ENCODE data around the gene TTC28. TPM values are rescaled to one million over a fixed set of nuclear protein-coding genes. Genes with fewer than 3 reads are reported as not detected.

TTC28 gene
- total RNA-seq, 4 donors from 2014 or later: 43.8 to 130 (median 92.0) TPM

DNA sequence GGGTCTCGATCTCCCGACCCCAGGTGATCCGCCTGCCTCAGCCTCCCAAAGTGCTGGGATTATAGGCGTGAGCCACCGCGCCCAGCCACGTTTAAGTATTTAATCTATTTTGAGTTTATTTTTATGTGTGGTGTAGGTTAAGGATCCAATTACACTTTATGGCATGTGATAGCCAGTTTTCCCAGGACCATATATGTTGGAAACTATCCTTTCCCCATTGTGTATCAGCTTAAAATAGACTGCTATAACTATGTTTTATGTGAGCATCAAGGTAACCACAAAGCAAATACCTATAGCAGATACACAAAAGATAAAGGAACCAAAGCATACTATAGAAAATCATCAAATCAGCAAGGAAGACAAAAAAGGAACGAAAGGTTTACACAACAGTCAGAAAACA is 42.4 kb downstream of the TTC28 start:
- no peak overlapping the region for H3K27ac ChIP-seq
- intact Hi-C loops (cut with DNase I; ENCODE audit: low total_unique reads): no loop called here

DNA sequence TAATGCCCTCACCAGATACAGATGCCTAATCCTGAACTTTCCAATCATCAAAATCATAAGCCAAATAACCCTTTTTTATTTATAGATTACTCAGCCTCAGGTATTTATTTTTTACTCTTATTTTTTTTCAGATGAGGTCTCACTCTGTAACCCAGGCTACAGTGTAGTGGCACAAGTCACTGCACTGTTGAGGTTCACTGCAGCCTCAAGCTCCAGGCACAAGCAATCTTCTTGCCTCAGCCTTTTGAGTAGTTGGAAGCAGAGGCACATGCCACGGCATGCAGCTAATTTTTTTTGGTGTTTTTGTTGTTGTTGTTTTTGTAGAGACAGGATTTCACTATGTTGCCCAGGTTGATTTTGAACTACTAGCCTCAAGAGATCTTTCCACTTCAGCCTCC is 49.5 kb downstream of the TTC28 start:
- Histone ChIP-seq H3K27ac (no peak overlapping the region), H3K27me3 (no peaks in the 10 kb centered on the region), H3K4me1 (no peaks in the 10 kb centered on the region), H3K36me3 (no peaks in the 10 kb centered on the region), H3K4me3 (no peak overlapping the region), H3K9me3 (no peaks in the 10 kb centered on the region)
- DNase-seq: no peak
- intact Hi-C loops (cut with DNase I; ENCODE audit: low total_unique reads): no loop called here
- TF ChIP-seq, protein P1, sequence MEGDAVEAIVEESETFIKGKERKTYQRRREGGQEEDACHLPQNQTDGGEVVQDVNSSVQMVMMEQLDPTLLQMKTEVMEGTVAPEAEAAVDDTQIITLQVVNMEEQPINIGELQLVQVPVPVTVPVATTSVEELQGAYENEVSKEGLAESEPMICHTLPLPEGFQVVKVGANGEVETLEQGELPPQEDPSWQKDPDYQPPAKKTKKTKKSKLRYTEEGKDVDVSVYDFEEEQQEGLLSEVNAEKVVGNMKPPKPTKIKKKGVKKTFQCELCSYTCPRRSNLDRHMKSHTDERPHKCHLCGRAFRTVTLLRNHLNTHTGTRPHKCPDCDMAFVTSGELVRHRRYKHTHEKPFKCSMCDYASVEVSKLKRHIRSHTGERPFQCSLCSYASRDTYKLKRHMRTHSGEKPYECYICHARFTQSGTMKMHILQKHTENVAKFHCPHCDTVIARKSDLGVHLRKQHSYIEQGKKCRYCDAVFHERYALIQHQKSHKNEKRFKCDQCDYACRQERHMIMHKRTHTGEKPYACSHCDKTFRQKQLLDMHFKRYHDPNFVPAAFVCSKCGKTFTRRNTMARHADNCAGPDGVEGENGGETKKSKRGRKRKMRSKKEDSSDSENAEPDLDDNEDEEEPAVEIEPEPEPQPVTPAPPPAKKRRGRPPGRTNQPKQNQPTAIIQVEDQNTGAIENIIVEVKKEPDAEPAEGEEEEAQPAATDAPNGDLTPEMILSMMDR (IDR thresholded peaks at IDR 0.05): no peak
- no peak for TF ChIP-seq POLR2A (IDR thresholded peaks at IDR 0.05)

More for the DNA sequence above, 42.4 kb downstream of the TTC28 start:
- H3K27me3 ChIP-seq: no peaks in the 10 kb centered on the region
- no peak for DNase-seq
- H3K36me3 ChIP-seq: no peaks in the 10 kb centered on the region
- no peaks in the 10 kb centered on the region for H3K9me3 ChIP-seq
- no peak overlapping the region for H3K4me3 ChIP-seq
- no peaks in the 10 kb centered on the region for H3K4me1 ChIP-seq
- TF ChIP-seq POLR2A (IDR thresholded peaks at IDR 0.05): no peak
- TF ChIP-seq, protein P1 (IDR thresholded peaks at IDR 0.05): no peak

DNA sequence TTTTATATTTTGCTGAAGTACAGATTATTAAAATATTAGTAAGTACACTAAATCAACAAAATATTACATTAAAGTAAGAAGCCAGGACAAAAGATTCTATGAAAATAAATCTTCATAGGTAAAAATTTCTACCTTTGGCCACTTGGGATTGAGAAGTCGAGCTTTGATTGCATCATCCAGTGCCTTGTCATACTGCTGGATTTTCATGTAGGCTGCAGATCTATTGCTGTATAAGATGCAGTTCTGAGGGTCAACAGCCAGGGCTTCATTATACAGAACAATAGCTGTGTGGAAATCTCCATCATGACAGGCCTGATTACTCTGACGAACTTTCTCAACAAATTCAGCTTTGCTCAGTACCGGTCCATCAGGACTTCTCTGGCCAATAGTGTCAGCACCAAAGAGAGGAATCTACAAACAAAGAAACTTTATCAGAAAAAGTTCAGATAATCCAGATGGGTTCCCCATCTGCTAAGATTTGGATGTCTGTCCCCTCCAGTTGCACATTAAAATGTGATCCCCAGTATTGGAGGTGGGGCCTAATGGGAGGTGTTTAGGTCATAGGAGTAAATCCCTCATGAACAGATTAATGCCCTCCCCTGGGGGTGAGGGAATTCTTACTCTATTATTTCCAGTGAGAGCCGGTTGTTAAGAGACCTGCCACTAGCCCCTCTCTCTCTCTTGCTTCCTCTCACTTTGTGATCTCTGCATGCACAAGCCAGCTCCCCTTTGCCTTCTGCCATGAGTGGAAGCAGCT is 50.0 kb downstream of the TTC28 start:
- no peak for DNase-seq
- Histone ChIP-seq H3K4me3 (no peak overlapping the region), H3K9me3 (no peaks in the 10 kb centered on the region), H3K27ac (no peak overlapping the region), H3K27me3 (no peaks in the 10 kb centered on the region), H3K4me1 (no peaks in the 10 kb centered on the region), H3K36me3 (no peaks in the 10 kb centered on the region)
- no peak for TF ChIP-seq POLR2A (IDR thresholded peaks at IDR 0.05)
- TF ChIP-seq, protein P1 (IDR thresholded peaks at IDR 0.05): no peak
- intact Hi-C loops (cut with DNase I; ENCODE audit: low total_unique reads): no loop called here

DNA sequence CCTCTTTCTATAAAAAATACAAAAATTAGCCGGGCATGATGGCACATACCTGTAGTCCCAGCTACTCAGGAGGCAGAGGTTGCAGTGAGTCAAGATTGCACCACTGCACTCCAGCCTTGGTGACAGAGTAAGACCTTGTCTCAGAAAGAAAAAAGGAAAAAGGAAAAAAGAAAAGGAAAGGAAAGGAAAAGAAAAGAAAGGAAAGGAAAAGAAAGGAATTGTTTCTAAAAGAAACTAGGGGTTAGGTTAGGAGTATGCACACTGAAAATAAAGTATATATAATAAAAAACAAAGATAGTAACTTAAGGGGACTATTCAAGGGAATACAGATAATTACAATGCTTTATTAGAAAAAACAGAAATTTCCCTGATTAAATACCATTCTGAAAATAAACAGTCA is 50.9 kb downstream of the TTC28 start:
- Histone ChIP-seq H3K27ac (no peak overlapping the region), H3K4me3 (no peak overlapping the region), H3K9me3 (no peaks in the 10 kb centered on the region), H3K36me3 (peaks cover 0 to 1% of the 10 kb centered on the region in 2 donors), H3K4me1 (no peaks in the 10 kb centered on the region), H3K27me3 (no peaks in the 10 kb centered on the region)
- TF ChIP-seq, protein P1 (IDR thresholded peaks at IDR 0.05): no peak
- TF ChIP-seq POLR2A (IDR thresholded peaks at IDR 0.05): no peak
- intact Hi-C loops (cut with DNase I; ENCODE audit: low total_unique reads): no loop called here
- DNase-seq: no peak

DNA sequence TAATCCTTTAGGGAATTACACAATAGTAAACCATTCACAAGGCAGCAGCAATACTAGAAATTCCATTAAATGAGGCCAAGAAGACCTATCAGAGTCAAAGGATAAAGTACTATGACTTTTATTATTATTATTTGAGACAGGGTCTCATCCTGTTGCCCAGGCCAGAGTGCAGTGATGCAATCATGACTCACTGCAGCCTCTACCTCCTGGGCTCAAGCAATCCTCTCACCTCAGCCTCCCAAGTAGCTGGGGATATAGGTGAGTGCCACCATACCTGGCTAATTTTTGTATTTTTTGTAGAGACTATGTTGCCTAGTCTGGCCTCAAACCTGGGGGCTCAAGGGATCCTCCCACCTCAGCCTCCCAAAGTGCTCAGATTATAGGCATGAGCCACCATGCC is 51.8 kb downstream of the TTC28 start:
- no peaks in the 10 kb centered on the region for H3K4me1 ChIP-seq
- no peak overlapping the region for H3K4me3 ChIP-seq
- H3K9me3 ChIP-seq: no peaks in the 10 kb centered on the region
- no peaks in the 10 kb centered on the region for H3K27me3 ChIP-seq
- TF ChIP-seq POLR2A (IDR thresholded peaks at IDR 0.05): no peak
- peaks cover 0 to 2% of the 10 kb centered on the region in 2 donors for H3K36me3 ChIP-seq
- no peak for DNase-seq
- no peak overlapping the region for H3K27ac ChIP-seq
- intact Hi-C loops (cut with DNase I; ENCODE audit: low total_unique reads): no loop called here

Measured in uterus (tissue), 4 donors.